OCI-LY7 (cell line): ENCODE data around the gene METTL14.

ENCODE experiments used
- CTCF ChIP-seq: fragments of 200-600 bp; sonication (generic); conservative IDR thresholded peaks from 2 replicates; pipeline ENCODE4 v1.5.1; 2014; ENCODE audit warnings: mild to moderate bottlenecking, antibody characterized with exemption, low read length, moderate library complexity, mixed read lengths
- EZH2phosphoT487 ChIP-seq: fragments of 200-600 bp; sonication (generic); IDR thresholded peaks from 2 replicates; pipeline ENCODE4 v1.6.1; 2018; ENCODE audit warnings: low read depth, borderline replicate concordance, mild to moderate bottlenecking, mixed run types, antibody characterized with exemption, low read length, moderate library complexity, mixed read lengths

GRCh38 chr4:118743867-118744266 is 58.7 kb downstream of the METTL14 start:
- TF ChIP-seq CTCF, result no peak
- TF ChIP-seq EZH2phosphoT487, result no peak
